GM18907 (cell line): ENCODE measurements around the gene PAX5.
"Not testable (repeated sequence)": the region's sequence is repeated elsewhere in the genome, so short reads cannot be mapped to it uniquely, and the experiment has no call there.

Experiments
- ATAC-seq: cut with Tn5 transposase; IDR thresholded peaks from one replicate; pipeline ENCODE4 v1.9.1; 2021; ENCODE audit warnings: mild to moderate bottlenecking, moderate library complexity; ENCODE audit not compliant: unreplicated experiment

PAX5 gene

GRCh38 chr9:36888551-36888950, 145.5 kb downstream of the PAX5 start:
- no peak for ATAC-seq

GRCh38 chr9:36884721-36885120, 149.3 kb downstream of the PAX5 start:
- no peak for ATAC-seq

GRCh38 chr9:36882594-36882993, 151.5 kb downstream of the PAX5 start:
- no peak for ATAC-seq

GRCh38 chr9:36881743-36882441, 152.2 kb downstream of the PAX5 start:
- ATAC-seq: no peak

- no peak for ATAC-seq
Measured at GRCh38 chr9:36881316-36881715, 152.8 kb downstream of the PAX5 start.

- ATAC-seq: no peak
Measured at GRCh38 chr9:36880075-36880474, 154.0 kb downstream of the PAX5 start.

- ATAC-seq: peak; percentile 79
Measured at GRCh38 chr9:36878986-36879982, 154.8 kb downstream of the PAX5 start.

- no peak for ATAC-seq
Measured at GRCh38 chr9:36877239-36877638, 156.8 kb downstream of the PAX5 start.

- no peak for ATAC-seq
Measured at GRCh38 chr9:36876056-36876455, 158.0 kb downstream of the PAX5 start.

GRCh38 chr9:36874921-36875320, 159.1 kb downstream of the PAX5 start:
- ATAC-seq: no peak

GRCh38 chr9:36874261-36874660, 159.8 kb downstream of the PAX5 start:
- ATAC-seq: no peak

GRCh38 chr9:36873247-36873875, 160.7 kb downstream of the PAX5 start:
- ATAC-seq: peak; percentile 76

GRCh38 chr9:36872641-36873040, 161.4 kb downstream of the PAX5 start:
- ATAC-seq: no peak

- no peak for ATAC-seq
Measured at GRCh38 chr9:36871606-36872005, 162.5 kb downstream of the PAX5 start.

GRCh38 chr9:36870960-36871359, 163.1 kb downstream of the PAX5 start:
- no peak for ATAC-seq

- ATAC-seq: not testable (repeated sequence)
Measured at GRCh38 chr9:36869605-36870004, 164.5 kb downstream of the PAX5 start.

GRCh38 chr9:36868586-36869282, 165.3 kb downstream of the PAX5 start:
- ATAC-seq: no peak

- ATAC-seq: no peak
Measured at GRCh38 chr9:36867672-36868471, 166.2 kb downstream of the PAX5 start.

GRCh38 chr9:36867241-36867640, 166.8 kb downstream of the PAX5 start:
- no peak for ATAC-seq

- ATAC-seq: no peak
Measured at GRCh38 chr9:36866840-36867239, 167.2 kb downstream of the PAX5 start.
